ENCODE results near the gene OR2T4.

Gene OR2T4

DNA sequence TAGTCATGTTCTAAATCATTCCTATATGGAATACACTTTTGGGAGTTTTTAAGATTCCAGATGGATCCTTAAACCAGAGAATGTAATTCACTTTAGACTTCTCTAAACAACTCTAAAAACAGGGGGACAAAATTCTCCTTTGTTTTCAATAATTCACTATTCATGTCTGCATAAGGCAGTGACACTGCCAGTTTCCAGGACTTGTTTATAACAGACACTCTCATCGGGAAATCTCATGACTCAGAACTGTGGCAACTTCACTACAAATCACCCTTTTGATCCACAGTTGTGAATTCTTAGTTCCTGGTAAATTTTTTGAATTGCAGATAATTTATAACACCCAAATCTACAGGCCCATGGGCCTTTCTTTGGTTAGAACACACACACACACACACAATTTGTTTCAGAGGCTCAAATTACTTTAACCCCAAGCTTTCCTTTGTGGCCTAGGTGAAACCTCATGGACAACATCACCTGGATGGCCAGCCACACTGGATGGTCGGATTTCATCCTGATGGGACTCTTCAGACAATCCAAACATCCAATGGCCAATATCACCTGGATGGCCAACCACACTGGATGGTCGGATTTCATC, at the start of gene OR2T4:
TSS of gene OR2T4 (plus strand) at position 545 of the 595 bp plus-strand sequence. CDS start at position 545, 0 bp downstream.
- no peak within 1 kb of the TSS for H3K4me3 ChIP-seq (ENCODE audit: low read depth, low read length)

- H3K4me3 ChIP-seq (ENCODE audit: low read depth, low read length): no peak overlapping the region
These were observed 44.7 kb upstream of the OR2T4 start for GRCh38 chr1:248316796-248317195.

DNA sequence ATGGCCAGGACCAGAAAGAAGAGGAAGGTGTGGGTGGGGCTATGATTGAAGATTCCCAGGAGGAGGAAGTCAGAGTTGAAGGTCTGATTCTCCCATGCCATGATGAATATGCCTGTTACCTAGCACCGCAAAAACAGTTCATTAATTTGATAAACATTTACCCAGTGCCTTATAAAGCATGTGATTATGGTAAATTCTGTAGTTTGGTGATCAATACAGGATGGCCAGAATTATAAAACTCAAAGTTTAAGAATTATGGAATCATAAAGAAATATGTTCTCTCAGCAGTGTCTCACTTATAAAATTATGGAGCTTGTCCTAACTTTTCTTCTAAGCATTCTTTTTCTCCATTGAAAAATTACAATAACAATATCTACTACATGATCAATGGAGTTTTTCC, 37.0 kb upstream of the OR2T4 start, which contains the start of gene OR2M7:
TSS of gene OR2M7 (minus strand) at position 101 of the 400 bp plus-strand sequence. CDS start at position 101, 0 bp downstream.
- no peak within 1 kb of the TSS for H3K4me3 ChIP-seq (ENCODE audit: low read depth, low read length)

DNA sequence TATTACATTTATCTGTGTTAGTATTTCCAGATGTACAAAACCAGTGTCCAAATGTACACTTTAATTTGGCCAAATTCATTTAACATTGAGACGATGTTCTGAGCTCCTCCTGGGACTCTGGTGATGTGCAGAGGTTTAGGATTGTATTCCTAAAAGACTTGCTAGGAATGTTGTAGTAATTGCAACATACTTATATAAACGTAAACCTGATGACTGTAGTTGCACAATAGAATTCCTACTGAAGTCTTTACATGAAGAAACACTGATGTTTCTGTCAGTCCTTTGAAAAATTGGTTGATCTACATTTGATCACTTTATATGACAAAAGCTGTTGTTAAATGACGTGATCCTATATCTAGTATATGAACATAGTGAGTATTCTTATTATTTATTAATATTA, 18.0 kb upstream of the OR2T4 start:
- H3K4me3 ChIP-seq (ENCODE audit: low read depth, low read length): no peak overlapping the region

GRCh38 chr1:248348475-248348874, 13.0 kb upstream of the OR2T4 start, which contains the start of gene OR14C36:
Gene OR14C36, plus strand, starts transcription at chr1:248348775. Its CDS starts 0 bp downstream, at chr1:248348775.
- no peak within 1 kb of the TSS for H3K4me3 ChIP-seq (ENCODE audit: low read depth, low read length)

GRCh38 chr1:248359415-248359814, 2.0 kb upstream of the OR2T4 start:
- H3K4me3 ChIP-seq (ENCODE audit: low read depth, low read length): no peak overlapping the region

DNA sequence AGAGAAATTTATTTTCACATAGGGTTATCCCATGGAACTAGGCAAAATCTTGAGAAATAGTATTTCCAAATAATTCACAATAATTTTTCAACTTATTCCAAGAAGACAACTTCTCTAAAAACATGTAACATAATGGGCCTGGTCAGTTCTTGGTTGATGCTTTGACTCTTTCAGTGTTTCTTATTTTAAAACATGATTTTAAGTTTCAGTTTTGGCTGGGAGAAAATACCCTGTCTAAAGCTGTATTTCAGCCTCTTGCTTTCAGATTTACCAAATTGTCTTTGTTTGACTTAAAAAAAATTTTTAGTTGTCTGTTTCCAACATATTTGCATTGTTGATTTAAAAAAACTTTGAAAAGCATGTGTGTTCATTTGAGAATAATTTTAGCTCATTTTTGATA, 5.1 kb downstream of the OR2T4 start:
- H3K4me3 ChIP-seq (ENCODE audit: low read depth, low read length): no peak overlapping the region

DNA sequence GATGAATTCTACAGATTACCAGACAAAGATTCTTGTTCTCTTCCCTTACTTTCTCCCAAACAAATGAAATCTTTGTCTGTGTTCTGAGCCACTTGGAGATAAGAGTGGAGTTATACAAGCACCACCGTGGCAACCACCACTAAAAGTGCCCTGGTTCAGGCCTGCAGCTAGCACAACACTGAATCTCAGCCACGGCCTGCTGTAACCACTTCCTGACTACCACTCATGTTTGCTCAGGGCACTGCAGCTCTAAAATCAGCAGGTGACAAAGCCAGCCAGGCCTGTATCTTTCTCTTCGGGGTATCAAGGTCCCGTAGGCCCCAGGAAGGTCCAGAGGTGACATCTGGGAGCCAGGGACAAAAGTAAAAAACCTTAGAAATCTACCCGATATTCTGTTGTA, 10.9 kb downstream of the OR2T4 start:
- no peak overlapping the region for H3K4me3 ChIP-seq (ENCODE audit: low read depth, low read length)

GRCh38 chr1:248373761-248374160, 12.3 kb downstream of the OR2T4 start:
- H3K4me3 ChIP-seq (ENCODE audit: low read depth, low read length): no peak overlapping the region

- no peak within 1 kb of the TSS for H3K4me3 ChIP-seq (ENCODE audit: low read depth, low read length)
These were observed 14.0 kb downstream of the OR2T4 start, which contains the start of gene OR2T6 for GRCh38 chr1:248375446-248375845. Gene OR2T6, plus strand, starts transcription at chr1:248375746. Its CDS starts 11,863 bp downstream, at chr1:248387609.

- H3K4me3 ChIP-seq (ENCODE audit: low read depth, low read length): no peak overlapping the region
These were observed 15.5 kb downstream of the OR2T4 start for GRCh38 chr1:248376916-248377315.

DNA sequence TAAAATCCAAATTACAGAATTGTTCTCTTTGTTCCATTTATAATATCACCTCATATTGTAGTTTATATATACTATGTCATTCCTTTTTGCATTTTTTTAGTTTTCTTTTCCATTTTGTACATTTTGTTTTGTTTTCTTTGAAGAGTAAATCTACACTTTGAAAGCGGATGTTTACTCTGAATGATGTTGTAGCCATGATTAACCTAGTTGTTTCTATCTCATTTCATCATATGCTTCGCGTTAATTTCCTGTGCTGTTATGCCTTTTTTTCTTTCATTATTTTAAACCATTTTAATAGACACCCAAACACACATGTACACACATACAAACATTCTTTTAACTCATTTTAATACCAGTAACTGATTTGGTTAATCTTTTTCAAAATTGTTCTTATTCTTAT, 19.4 kb downstream of the OR2T4 start:
- H3K4me3 ChIP-seq (ENCODE audit: low read depth, low read length): no peak overlapping the region

GRCh38 chr1:248388426-248388825, 27.0 kb downstream of the OR2T4 start:
- no peak overlapping the region for H3K4me3 ChIP-seq (ENCODE audit: low read depth, low read length)

- H3K4me3 ChIP-seq (ENCODE audit: low read depth, low read length): no peak overlapping the region
These were observed 31.6 kb downstream of the OR2T4 start for GRCh38 chr1:248393050-248393449.

GRCh38 chr1:248402748-248403147, 41.3 kb downstream of the OR2T4 start, which contains the start of gene OR2T1:
Gene OR2T1, plus strand, starts transcription at chr1:248403048. Its CDS starts 3,100 bp downstream, at chr1:248406148.
- H3K4me3 ChIP-seq (ENCODE audit: low read depth, low read length): no peak within 1 kb of the TSS

DNA sequence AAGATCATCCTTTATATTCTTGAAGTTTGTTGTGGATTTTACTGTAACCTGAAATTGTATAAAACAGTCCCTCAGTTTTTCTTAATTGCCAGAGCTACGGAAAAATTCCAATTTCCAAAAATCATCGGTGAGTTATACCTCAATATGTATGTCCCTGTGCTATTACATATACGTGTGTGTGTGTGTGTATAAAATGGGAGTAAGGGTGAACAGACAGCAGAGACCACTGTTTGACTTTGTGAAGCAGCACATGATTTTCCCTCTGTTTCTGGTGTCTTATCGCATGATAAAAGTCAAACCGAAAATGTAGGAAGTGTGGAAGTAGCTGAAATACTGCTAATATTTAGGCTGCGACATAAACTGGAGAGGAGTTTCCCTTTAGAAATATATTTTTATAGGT, 42.6 kb downstream of the OR2T4 start:
- H3K4me3 ChIP-seq (ENCODE audit: low read depth, low read length): no peak overlapping the region

GRCh38 chr1:248406721-248407692, 45.5 kb downstream of the OR2T4 start:
- no peak overlapping the region for H3K4me3 ChIP-seq (ENCODE audit: low read depth, low read length)

Data from iPS-11a (cell line).